H1 (cell line): ENCODE measurements around the gene FHIT. TPM values are rescaled to one million over a fixed set of nuclear protein-coding genes. Genes with fewer than 3 reads are reported as not detected.

Source experiments
- CTCF ChIA-PET: fragments of 300-600 bp; sonication (Branson Sonifier 250); formaldehyde crosslinking; loops from one replicate; lab custom pipeline; 2021; ENCODE audit not compliant: partially characterized antibody; lab: Charles Lee
- POLR2A ChIA-PET: fragments of 300-600 bp; sonication (Branson Sonifier 250); formaldehyde crosslinking; loops from one replicate; lab custom pipeline; 2021; ENCODE audit warnings: inconsistent platforms; ENCODE audit not compliant: partially characterized antibody; lab: Charles Lee
- DNase-seq, 2 experiments: peaks; one replicate each; pipeline versions ENCODE4 v3.0.0 to v3.0.0-alpha.2; 2010 to 2022; ENCODE audit warnings: low spot score in 2 of 2, low read depth in 1 of 2, mixed read lengths in 1 of 2
- FAIRE-seq: peaks from 2 replicates; lab custom pipeline; 2011; peaks lifted over from hg19 to GRCh38; lab: Jason Lieb, UNC
- H2AFZ ChIP-seq: 2 replicates; pipeline ENCODE4 v1.8.1; 2012; ENCODE audit warnings: low read length, inconsistent platforms
- H2AK5ac ChIP-seq: 2 replicates; pipeline ENCODE4 v1.6.1; 2013; ENCODE audit warnings: low read depth, low read length
- H2BK120ac ChIP-seq: replicated peaks from 2 replicates; pipeline ENCODE3; 2013; ENCODE audit warnings: low read depth, low read length, inconsistent platforms
- H2BK12ac ChIP-seq: 2 replicates; pipeline ENCODE4 v1.6.1; 2013; ENCODE audit warnings: low read depth, low read length
- H2BK15ac ChIP-seq: 2 replicates; pipeline ENCODE4 v1.6.1; 2013; ENCODE audit warnings: low read length
- H2BK20ac ChIP-seq: 2 replicates; pipeline ENCODE4 v1.6.1; 2013; ENCODE audit warnings: low read length
- H2BK5ac ChIP-seq: 2 replicates; pipeline ENCODE4 v1.6.1; 2013; ENCODE audit warnings: low read depth, low read length
- H3K14ac ChIP-seq: 2 replicates; pipeline ENCODE4 v1.6.1; 2013; ENCODE audit warnings: inconsistent platforms; ENCODE audit not compliant: insufficient read length
- H3K18ac ChIP-seq: 2 replicates; pipeline ENCODE4 v1.6.1; 2013; ENCODE audit warnings: low read length; ENCODE audit errors: extremely low read depth
- H3K23ac ChIP-seq: 2 replicates; pipeline ENCODE4 v1.6.1; 2013; ENCODE audit warnings: inconsistent platforms; ENCODE audit not compliant: insufficient read length
- H3K23me2 ChIP-seq: 2 replicates; pipeline ENCODE4 v1.6.1; 2013; ENCODE audit warnings: low read depth, low read length
- H3K27ac ChIP-seq: 2 replicates; pipeline ENCODE4 v1.6.1; 2011; ENCODE audit warnings: low read depth, low read length, inconsistent platforms
- H3K27me3 ChIP-seq, 4 experiments: replicated peaks in 1 of 4; 1 replicate in 1 of 4; 2 replicates in 3 of 4; pipeline versions ENCODE4 v1.6.1 to v1.8.1; 2011 to 2013; ENCODE audit warnings: low read length in 3 of 4, mild to moderate bottlenecking in 3 of 4, inconsistent platforms in 2 of 4, mixed read lengths in 2 of 4, moderate library complexity in 1 of 4; ENCODE audit not compliant: control insufficient read depth in 3 of 4, insufficient read depth in 3 of 4; ENCODE audit errors: extremely low read depth in 1 of 4
- H3K36me3 ChIP-seq, 4 experiments: 2 replicates each; pipeline versions ENCODE4 v1.6.1 to v1.8.1; 2011 to 2013; ENCODE audit warnings: mild to moderate bottlenecking in 4 of 4, low read length in 3 of 4, moderate library complexity in 2 of 4, control low read depth in 1 of 4, inconsistent platforms in 1 of 4; ENCODE audit not compliant: insufficient read depth in 4 of 4, control insufficient read depth in 2 of 4
- H3K4ac ChIP-seq: replicated peaks from 2 replicates; pipeline ENCODE3; 2013; ENCODE audit warnings: low read length, low read depth, mixed read lengths, inconsistent platforms; ENCODE audit not compliant: insufficient read length
- H3K4me1 ChIP-seq, 4 experiments: replicated peaks in 1 of 4; 1 replicate in 1 of 4; 2 replicates in 3 of 4; pipeline versions ENCODE4 v1.6.1 to v1.8.1; 2011 to 2013; ENCODE audit warnings: low read length in 3 of 4, inconsistent platforms in 2 of 4, mixed read lengths in 1 of 4; ENCODE audit not compliant: insufficient read depth in 4 of 4, control insufficient read depth in 3 of 4
- H3K4me2 ChIP-seq, 2 experiments: 2 replicates each; pipeline versions ENCODE4 v1.6.1 to v1.8.1; 2011 to 2013; ENCODE audit warnings: low read depth in 2 of 2, low read length in 2 of 2, control low read depth in 1 of 2, inconsistent platforms in 1 of 2, mild to moderate bottlenecking in 1 of 2; ENCODE audit not compliant: insufficient read depth in 1 of 2
- H3K4me3 ChIP-seq, 4 experiments: fragments of 200-600, 300-600 bp in 1 of 4; sonication (generic), shearing (Covaris generic), sonication (Bioruptor Twin) in 1 of 4; 2 replicates each; pipeline versions ENCODE4 v1.5.1 to v1.8.1; 2011 to 2016; ENCODE audit warnings: low read length in 4 of 4, low read depth in 3 of 4, control low read depth in 2 of 4, inconsistent platforms in 2 of 4, mild to moderate bottlenecking in 2 of 4, mixed read lengths in 1 of 4, moderate library complexity in 1 of 4; ENCODE audit not compliant: insufficient read depth in 2 of 4; ENCODE audit errors: extremely low read depth in 1 of 4
- H3K56ac ChIP-seq: replicated peaks from 2 replicates; pipeline ENCODE3; 2013; ENCODE audit warnings: low read depth, mild to moderate bottlenecking, mixed read lengths, low read length, inconsistent platforms; ENCODE audit not compliant: insufficient read length
- H3K79me1 ChIP-seq: 2 replicates; pipeline ENCODE4 v1.6.1; 2013; ENCODE audit warnings: low read depth, low read length, control low read depth
- H3K79me2 ChIP-seq, 2 experiments: 2 replicates each; pipeline versions ENCODE4 v1.6.1 to v1.8.1; 2012 to 2013; ENCODE audit warnings: low read length in 2 of 2, mild to moderate bottlenecking in 2 of 2, inconsistent platforms in 1 of 2; ENCODE audit not compliant: insufficient read depth in 2 of 2, control insufficient read depth in 1 of 2
- H3K9ac ChIP-seq, 4 experiments: replicated peaks in 1 of 4; 1 replicate in 1 of 4; 2 replicates in 3 of 4; pipeline versions ENCODE4 v1.6.1 to v1.8.1; 2011 to 2013; ENCODE audit warnings: low read depth in 3 of 4, low read length in 3 of 4, control low read depth in 2 of 4, mild to moderate bottlenecking in 2 of 4, moderate library complexity in 2 of 4, inconsistent platforms in 1 of 4; ENCODE audit errors: extremely low read depth in 1 of 4
- H3K9me3 ChIP-seq, 2 experiments: 2 replicates each; pipeline versions ENCODE4 v1.6.1 to v1.8.1; 2012 to 2013; ENCODE audit warnings: mild to moderate bottlenecking in 2 of 2, moderate library complexity in 2 of 2, control low read depth in 1 of 2, inconsistent platforms in 1 of 2, low read depth in 1 of 2, low read length in 1 of 2, mixed read lengths in 1 of 2; ENCODE audit not compliant: insufficient read depth in 2 of 2
- H4K20me1 ChIP-seq, 2 experiments: replicated peaks in 1 of 2; 2 replicates each; pipeline versions ENCODE3 to v1.8.1; 2011 to 2013; ENCODE audit warnings: inconsistent platforms in 2 of 2, low read length in 2 of 2, mild to moderate bottlenecking in 1 of 2; ENCODE audit not compliant: insufficient read depth in 2 of 2, control insufficient read depth in 1 of 2
- H4K5ac ChIP-seq: 2 replicates; pipeline ENCODE4 v1.6.1; 2013; ENCODE audit warnings: low read length, low read depth, mixed read lengths, inconsistent platforms; ENCODE audit not compliant: insufficient read length
- H4K8ac ChIP-seq: 2 replicates; pipeline ENCODE4 v1.8.0; 2013; ENCODE audit warnings: mild to moderate bottlenecking, moderate library complexity, low read length, inconsistent platforms; ENCODE audit not compliant: insufficient read depth; ENCODE audit errors: extremely low read depth
- H4K91ac ChIP-seq: replicated peaks from 2 replicates; pipeline ENCODE3; 2013; ENCODE audit warnings: low read length, mixed read lengths, inconsistent platforms; ENCODE audit not compliant: insufficient read length
- CBX5 ChIP-seq: fragments of 300-800, 300-1000 bp; sonication (generic); IDR thresholded peaks from 2 replicates; pipeline ENCODE4 v1.7.1; 2016; ENCODE audit warnings: antibody characterized with exemption, low read length, low read depth
- CTBP2 ChIP-seq: IDR thresholded peaks from 2 replicates; pipeline ENCODE4 v1.7.0; 2011; ENCODE audit warnings: borderline replicate concordance, mild to moderate bottlenecking, moderate library complexity, mixed read lengths, low read length; ENCODE audit not compliant: insufficient read depth, insufficient read length
- FOSL1 ChIP-seq: IDR thresholded peaks from 2 replicates; pipeline ENCODE4 v1.6.1; 2011; ENCODE audit warnings: mild to moderate bottlenecking, low read depth, low read length, moderate library complexity; ENCODE audit not compliant: insufficient read depth
- GABPA ChIP-seq: IDR thresholded peaks from 2 replicates; pipeline ENCODE4 v1.6.1; 2011; ENCODE audit warnings: mild to moderate bottlenecking, low read length, moderate library complexity, borderline replicate concordance; ENCODE audit not compliant: insufficient read depth
- JUN ChIP-seq: IDR thresholded peaks from 2 replicates; pipeline ENCODE4 v1.6.1; 2011; ENCODE audit warnings: low read depth, mild to moderate bottlenecking, improper control_type of control experiment, low read length
- MAFK ChIP-seq: IDR thresholded peaks from 2 replicates; pipeline ENCODE4 v1.6.1; 2012; ENCODE audit warnings: low read depth, mild to moderate bottlenecking, improper control_type of control experiment, low read length
- POLR2A ChIP-seq, 2 experiments: IDR thresholded peaks; 1 replicate in 1 of 2; 2 replicates in 1 of 2; pipeline ENCODE4 v1.6.1; 2011; ENCODE audit warnings: low read depth in 2 of 2, low read length in 2 of 2, mild to moderate bottlenecking in 2 of 2; ENCODE audit errors: control extremely low read depth in 1 of 2
- SRF ChIP-seq: IDR thresholded peaks from 2 replicates; pipeline ENCODE4 v1.6.1; 2011; ENCODE audit warnings: mild to moderate bottlenecking, low read depth, low read length, moderate library complexity
- ZNF274 ChIP-seq: IDR thresholded peaks from 2 replicates; pipeline ENCODE4 v1.7.0; 2012; ENCODE audit warnings: low read length, borderline replicate concordance; ENCODE audit errors: extremely low read depth
- WGBS, 2 experiments: shearing (Covaris generic) in 1 of 2; methylation state at CpG; one replicate each; pipeline versions ENCODE4 v1.1.6 to v1.1.7; 2013 to 2015; ENCODE audit warnings: low lambda C conversion rate in 2 of 2, mixed read lengths in 2 of 2, inconsistent platforms in 1 of 2, low coverage in 1 of 2, missing lambda C conversion rate in 1 of 2; ENCODE audit not compliant: insufficient replicate concordance in 2 of 2, insufficient coverage in 1 of 2, insufficient read length in 1 of 2; ENCODE audit errors: extremely low coverage in 1 of 2, missing lambda C conversion rate in 1 of 2; 5-methylcytosine and 5-hydroxymethylcytosine counted together
- polyA plus RNA-seq, 7 experiments: library from polyadenylated mRNA; depleted of rRNA in 3 of 7; stranded (reverse) in 5 of 7; unstranded in 2 of 7; fragments of >200 nt in 5 of 7; fragments of 200-250 nt in 2 of 7; gene quantifications; 1 replicate in 5 of 7; 2 replicates in 1 of 7; 4 replicates in 1 of 7; pipeline versions ENCODE4 v1.2.1 to v1.2.3, GENCODE V29; 2011 to 2013; ENCODE audit warnings: missing spikeins in 2 of 7, mixed read lengths in 2 of 7
- total RNA-seq: library from RNA; stranded (reverse); fragmentation: NEBNext Ultra II Directional; extraction: Animal tissue kit (Norgen Biotek cat#: 25700); gene quantifications from 2 replicates; pipeline ENCODE4 v1.2.1, GENCODE V29; 2021

Gene FHIT
- total and polyA plus RNA-seq, 2 of the 8 experiments (the other 6 are each of a cell fraction or from before 2014, with no cell fraction given): 1.2 to 3.2 TPM

- no peak overlapping the region for H3K4me2 ChIP-seq
- FAIRE-seq (no peak), DNase-seq (no peak)
- no peak overlapping the region for H3K56ac ChIP-seq
- H2BK20ac ChIP-seq: no peak overlapping the region
- CTCF ChIA-PET: interaction anchor here (1.4 to 1.9 kb wide), 2 partner anchors 11 to 18 kb away, joined by 5 to 8 read pairs; no protein-coding TSS in a partner anchor
- H3K4ac ChIP-seq: no peak overlapping the region
- no peaks in the 10 kb centered on the region for H3K79me2 ChIP-seq
- no peak overlapping the region for H2AFZ ChIP-seq
- no peak overlapping the region for H3K18ac ChIP-seq
- no peak overlapping the region for H4K91ac ChIP-seq
- no peak overlapping the region for H4K5ac ChIP-seq
- H4K20me1 ChIP-seq: no peaks in the 10 kb centered on the region
- no peak overlapping the region for H2BK15ac ChIP-seq
- no peak overlapping the region for H3K23ac ChIP-seq
- H2BK120ac ChIP-seq: no peak overlapping the region
- no peak overlapping the region for H2BK12ac ChIP-seq
- POLR2A ChIA-PET: no interaction called here
- 0 out of 4 replicates have a peak, but pooled peaks cover 0 to 2% of the 10 kb centered on the region in 2 experiments for H3K9me3 ChIP-seq
- H3K4me3 ChIP-seq: no peak overlapping the region
- H3K4me1 ChIP-seq: peaks cover 0 to 7% (median 0%) of the 10 kb centered on the region in 4 experiments; a peak in 1 of 7 replicates
- no peak overlapping the region for H2BK5ac ChIP-seq
- H4K8ac ChIP-seq: no peak overlapping the region
- H3K23me2 ChIP-seq: no peaks in the 10 kb centered on the region
- no peaks in the 10 kb centered on the region for H3K27me3 ChIP-seq
- H2AK5ac ChIP-seq: no peak overlapping the region
- no peaks in the 10 kb centered on the region for H3K79me1 ChIP-seq
- no peak overlapping the region for H3K14ac ChIP-seq
- H3K27ac ChIP-seq: no peak overlapping the region
- WGBS, 2 experiments: 96% methylated on average over 1 of the region's 1 CpG; no CpG with 5 or more reads in 1 of the 2 experiments
- no peaks in the 10 kb centered on the region for H3K36me3 ChIP-seq
- H3K9ac ChIP-seq: no peak overlapping the region
- TF ChIP-seq GABPA (no peak), ZNF274 (no peak), MAFK (no peak), JUN (no peak), SRF (no peak), CTBP2 (no peak), CBX5 (no peak), POLR2A (IDR thresholded peaks at IDR 0.05; ENCODE audit: control extremely low read depth in 1 of 2, low read depth in 2 of 2, low read length in 2 of 2) (no peak), FOSL1 (no peak)
Measured at GRCh38 chr3:60413551-60413950, 837.7 kb downstream of the FHIT start.
